GM12872 (cell line): ENCODE measurements around the gene CCDC68.

Source experiments
- TF ChIP-seq, protein P1 (sequence below): IDR thresholded peaks from 3 replicates; pipeline ENCODE4 v1.5.1; 2011; ENCODE audit warnings: low read depth, mild to moderate bottlenecking, low read length, moderate library complexity; ENCODE audit not compliant: insufficient read depth

The CCDC68 gene

DNA sequence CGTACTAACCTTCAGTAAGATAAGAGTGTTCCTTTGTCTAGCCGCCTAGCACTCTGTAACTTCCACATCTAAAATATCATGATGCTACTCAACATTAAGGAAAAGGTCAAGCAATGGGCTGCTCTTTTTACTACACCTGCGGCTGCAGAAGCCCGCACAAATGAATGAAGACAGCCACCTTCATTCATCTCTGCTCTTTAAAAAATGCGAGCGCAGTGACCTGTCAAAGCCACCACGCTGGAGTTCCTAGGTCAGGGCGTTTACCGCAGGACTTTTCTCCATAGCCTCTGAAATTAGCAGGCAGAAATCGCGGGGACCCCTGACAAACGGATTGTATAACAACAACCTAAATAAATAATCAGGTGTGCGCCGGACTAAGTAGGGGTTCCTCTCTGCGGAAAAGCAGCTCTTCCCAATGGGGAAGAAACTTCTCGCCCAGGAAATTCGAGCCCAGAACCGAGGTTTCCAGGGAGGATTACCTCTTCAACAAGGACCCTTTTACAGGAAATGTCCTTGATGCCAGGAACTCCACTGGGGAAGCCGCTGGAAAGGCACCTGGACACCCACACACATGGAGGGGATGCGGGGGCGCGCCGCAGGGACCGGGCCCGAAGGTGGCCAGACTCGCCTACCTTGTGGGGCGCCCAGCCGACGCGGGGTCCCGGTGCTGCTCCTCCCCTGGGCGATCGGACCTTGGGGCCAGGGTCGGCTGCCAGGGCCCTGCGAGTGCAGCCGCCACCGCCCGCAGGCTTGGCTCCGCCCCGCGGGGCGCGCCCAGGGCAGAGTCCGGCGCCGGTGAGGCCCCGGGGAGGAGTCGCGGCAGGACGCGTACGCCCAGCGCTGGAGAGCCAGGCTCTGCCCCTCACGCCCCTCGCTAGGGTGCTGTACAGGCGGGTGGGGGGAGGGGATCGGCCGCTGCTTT is at the start of gene CCDC68:
TSS of gene CCDC68 (minus strand) at position 758 of the 922 bp plus-strand sequence. CDS start 16,670 bp downstream, outside the sequence.
- TF ChIP-seq, protein P1, sequence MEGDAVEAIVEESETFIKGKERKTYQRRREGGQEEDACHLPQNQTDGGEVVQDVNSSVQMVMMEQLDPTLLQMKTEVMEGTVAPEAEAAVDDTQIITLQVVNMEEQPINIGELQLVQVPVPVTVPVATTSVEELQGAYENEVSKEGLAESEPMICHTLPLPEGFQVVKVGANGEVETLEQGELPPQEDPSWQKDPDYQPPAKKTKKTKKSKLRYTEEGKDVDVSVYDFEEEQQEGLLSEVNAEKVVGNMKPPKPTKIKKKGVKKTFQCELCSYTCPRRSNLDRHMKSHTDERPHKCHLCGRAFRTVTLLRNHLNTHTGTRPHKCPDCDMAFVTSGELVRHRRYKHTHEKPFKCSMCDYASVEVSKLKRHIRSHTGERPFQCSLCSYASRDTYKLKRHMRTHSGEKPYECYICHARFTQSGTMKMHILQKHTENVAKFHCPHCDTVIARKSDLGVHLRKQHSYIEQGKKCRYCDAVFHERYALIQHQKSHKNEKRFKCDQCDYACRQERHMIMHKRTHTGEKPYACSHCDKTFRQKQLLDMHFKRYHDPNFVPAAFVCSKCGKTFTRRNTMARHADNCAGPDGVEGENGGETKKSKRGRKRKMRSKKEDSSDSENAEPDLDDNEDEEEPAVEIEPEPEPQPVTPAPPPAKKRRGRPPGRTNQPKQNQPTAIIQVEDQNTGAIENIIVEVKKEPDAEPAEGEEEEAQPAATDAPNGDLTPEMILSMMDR: no peak

DNA sequence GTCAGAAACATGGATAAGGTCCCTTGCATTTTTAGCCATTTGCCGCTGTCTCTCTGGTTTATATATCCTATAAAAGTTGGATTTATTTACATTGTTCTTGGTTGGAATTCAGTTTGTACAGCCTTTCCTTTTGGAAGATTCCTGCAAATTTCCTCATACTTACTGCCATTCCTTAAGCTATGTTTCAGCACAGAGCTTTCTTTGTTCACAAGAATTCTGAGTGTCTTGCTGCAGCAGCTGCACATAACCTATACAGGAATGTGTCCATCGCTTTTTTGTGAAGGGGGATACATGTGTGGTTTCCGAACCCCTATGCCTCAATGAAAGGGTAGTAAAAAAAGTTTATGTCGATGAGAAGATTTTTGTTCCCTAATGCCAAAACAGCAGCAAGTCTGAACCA is 48.3 kb upstream of the CCDC68 start:
- TF ChIP-seq, protein P1: no peak

GRCh38 chr18:55003695-55004094 is 44.4 kb upstream of the CCDC68 start:
- TF ChIP-seq, protein P1: no peak

DNA sequence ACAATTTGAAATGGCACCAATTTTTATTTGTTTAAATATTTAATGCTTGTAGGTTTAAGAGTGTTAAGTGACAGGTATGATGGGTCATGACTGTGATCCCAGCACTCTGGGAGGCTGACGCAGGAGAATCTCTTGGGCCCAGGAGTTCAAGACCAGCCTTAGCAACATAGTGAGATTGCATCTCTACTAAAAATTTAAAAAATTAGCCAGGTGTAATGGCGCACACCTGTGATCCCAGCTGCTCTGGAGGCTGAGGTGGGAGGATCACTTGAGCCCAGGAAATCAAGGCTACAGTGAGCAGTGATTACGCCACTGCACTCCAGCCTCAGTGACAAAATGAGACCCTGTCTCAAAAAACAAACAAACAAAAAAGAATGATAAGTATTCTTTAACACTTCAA is 43.0 kb upstream of the CCDC68 start:
- TF ChIP-seq, protein P1: no peak

GRCh38 chr18:55001394-55002024 is 42.2 kb upstream of the CCDC68 start:
- TF ChIP-seq, protein P1: no peak

GRCh38 chr18:55000529-55000928 is 41.3 kb upstream of the CCDC68 start:
- TF ChIP-seq, protein P1: no peak

DNA sequence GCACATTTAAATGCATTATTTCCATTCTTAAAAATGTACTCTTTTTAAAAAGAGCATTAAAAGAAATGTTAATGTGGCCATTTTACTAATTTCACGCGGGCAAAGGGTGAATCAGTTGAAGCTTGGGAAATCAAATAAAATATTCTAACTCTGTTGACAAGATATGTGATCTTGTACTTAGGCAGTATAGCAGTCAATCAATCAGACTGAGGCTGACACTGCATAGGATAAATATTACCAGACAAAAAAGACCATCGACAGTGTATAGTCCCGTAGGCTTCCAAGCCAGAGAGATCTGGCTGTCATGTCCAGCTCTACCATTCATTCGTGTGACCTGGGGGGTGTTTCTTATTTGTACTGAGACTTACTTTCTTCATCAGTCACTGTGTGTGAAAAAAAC is 39.8 kb upstream of the CCDC68 start:
- TF ChIP-seq, protein P1: no peak
